Liver (tissue), 3 donors: ENCODE results near the gene ZNF330.
A peak's percentile ranks its signal among the peaks of the same experiment; 100 is the strongest.

Source experiments
- ATF3 ChIP-seq: IDR thresholded peaks from 2 replicates; pipeline ENCODE4 v1.6.1; 2016; ENCODE audit warnings: antibody characterized with exemption
- CTCF ChIP-seq: fragments of 150-350 bp; IDR thresholded peaks from 2 replicates; pipeline ENCODE4 v1.5.1; 2017; ENCODE audit warnings: improper control_type of control experiment, low read depth, low read length; ENCODE audit not compliant: missing input control
- EGR1 ChIP-seq, 2 donors: IDR thresholded peaks; 2 replicates each; pipeline ENCODE4 v1.6.1; 2016 to 2018; ENCODE audit warnings: antibody characterized with exemption in 2 of 2, low read depth in 2 of 2
- GABPA ChIP-seq, 2 donors: IDR thresholded peaks in 1 of 2; conservative IDR thresholded peaks in 1 of 2; 2 replicates each; pipeline ENCODE4 v1.6.1; 2016; ENCODE audit warnings: antibody characterized with exemption in 2 of 2, mild to moderate bottlenecking in 1 of 2, moderate library complexity in 1 of 2
- MAX ChIP-seq: IDR thresholded peaks from 2 replicates; pipeline ENCODE4 v1.6.1; 2016; ENCODE audit warnings: antibody characterized with exemption
- RAD21 ChIP-seq, 2 donors: IDR thresholded peaks; 2 replicates each; pipeline ENCODE4 v1.6.1; 2016; ENCODE audit warnings: antibody characterized with exemption in 2 of 2, mild to moderate bottlenecking in 2 of 2
- REST ChIP-seq: IDR thresholded peaks from 2 replicates; pipeline ENCODE4 v1.6.1; 2016; ENCODE audit warnings: antibody characterized with exemption, mild to moderate bottlenecking
- RXRA ChIP-seq, 2 donors: IDR thresholded peaks; 2 replicates each; pipeline ENCODE4 v1.6.1; 2017 to 2018; ENCODE audit warnings: antibody characterized with exemption in 2 of 2, mild to moderate bottlenecking in 1 of 2
- SP1 ChIP-seq: IDR thresholded peaks from 2 replicates; pipeline ENCODE4 v1.6.1; 2018; ENCODE audit warnings: antibody characterized with exemption, mild to moderate bottlenecking
- TAF1 ChIP-seq: conservative IDR thresholded peaks from 2 replicates; pipeline ENCODE4 v1.6.1; 2016; ENCODE audit warnings: antibody characterized with exemption, mild to moderate bottlenecking
- ZBTB33 ChIP-seq: IDR thresholded peaks from 2 replicates; pipeline ENCODE4 v1.6.1; 2016; ENCODE audit warnings: antibody characterized with exemption
- donor health status: healthy.
- donor health status: healthy.

GRCh38 chr4:141220691-141221659, at the start of gene ZNF330:
- TF ChIP-seq CTCF, result peak; percentile 16
- no peak for TF ChIP-seq ATF3
- TF ChIP-seq RAD21 (IDR thresholded peaks at IDR 0.05), result peak; percentile 35 to 43
- peak; percentile 71 to 84 for TF ChIP-seq EGR1 (IDR thresholded peaks at IDR 0.05; ENCODE audit: low read depth in 2 of 2)
- TF ChIP-seq TAF1, result peak; percentile 71
- peak; percentile 29 for TF ChIP-seq REST
- TF ChIP-seq ZBTB33, result no peak
- TF ChIP-seq MAX, result no peak
- peak; percentile 48 for TF ChIP-seq SP1
- peak; percentile 13 to 67 for TF ChIP-seq GABPA (IDR thresholded peaks at IDR 0.05 in 1 of 2, conservative IDR thresholded peaks at IDR 0.05 in 1 of 2)
- peak; percentile 39 to 54 for TF ChIP-seq RXRA (IDR thresholded peaks at IDR 0.05)
